H9 (cell line): Measurements from ENCODE around the gene ZFP92. TPM values are rescaled to one million over a fixed set of nuclear protein-coding genes. Genes with fewer than 3 reads are reported as not detected.

Experiments
- DNase-seq: peaks from one replicate; pipeline ENCODE4 v3.0.0-alpha.2; 2017
- H2AFZ ChIP-seq: one replicate; pipeline ENCODE4 v1.6.1; 2013; ENCODE audit warnings: mild to moderate bottlenecking, low read length, control low read depth, moderate library complexity
- H2AK5ac ChIP-seq: 2 replicates; pipeline ENCODE4 v1.6.1; 2013; ENCODE audit warnings: low read length, control low read depth, mixed read lengths; ENCODE audit not compliant: insufficient read length
- H2BK120ac ChIP-seq: one replicate; pipeline ENCODE4 v1.6.1; 2013; ENCODE audit warnings: low read depth, mild to moderate bottlenecking, low read length, control low read depth, inconsistent platforms; ENCODE audit not compliant: poor library complexity, severe bottlenecking
- H2BK12ac ChIP-seq: 2 replicates; pipeline ENCODE4 v1.6.1; 2013; ENCODE audit warnings: low read length, control low read depth, mixed read lengths, low read depth; ENCODE audit not compliant: insufficient read length
- H2BK15ac ChIP-seq: 2 replicates; pipeline ENCODE4 v1.6.1; 2013; ENCODE audit warnings: low read depth, low read length, control low read depth
- H2BK20ac ChIP-seq: one replicate; pipeline ENCODE4 v1.6.1; 2013; ENCODE audit warnings: low read depth, mild to moderate bottlenecking, low read length, control low read depth, inconsistent platforms; ENCODE audit not compliant: poor library complexity, severe bottlenecking
- H2BK5ac ChIP-seq: 2 replicates; pipeline ENCODE4 v1.6.1; 2013; ENCODE audit warnings: low read length, control low read depth, mixed read lengths; ENCODE audit not compliant: insufficient read length
- H3K14ac ChIP-seq: 2 replicates; pipeline ENCODE4 v1.6.1; 2013; ENCODE audit warnings: low read length, control low read depth; ENCODE audit not compliant: insufficient read depth
- H3K18ac ChIP-seq: 2 replicates; pipeline ENCODE4 v1.6.1; 2013; ENCODE audit warnings: low read depth, mild to moderate bottlenecking, mixed read lengths, low read length, control low read depth; ENCODE audit not compliant: insufficient read length
- H3K23ac ChIP-seq: 2 replicates; pipeline ENCODE4 v1.6.1; 2013; ENCODE audit warnings: low read length, control low read depth, mixed read lengths, low read depth; ENCODE audit not compliant: insufficient read length
- H3K23me2 ChIP-seq: 2 replicates; pipeline ENCODE4 v1.6.1; 2013; ENCODE audit warnings: low read depth, mild to moderate bottlenecking, mixed read lengths, low read length, control low read depth; ENCODE audit not compliant: insufficient read length, poor library complexity, severe bottlenecking
- H3K27ac ChIP-seq: 2 replicates; pipeline ENCODE4 v1.5.1; 2013; ENCODE audit warnings: low read length, control low read depth, mixed read lengths, low read depth; ENCODE audit not compliant: insufficient read length
- H3K27me3 ChIP-seq: 2 replicates; pipeline ENCODE4 v1.6.1; 2013; ENCODE audit warnings: low read length, control low read depth, inconsistent platforms; ENCODE audit not compliant: insufficient read depth
- H3K4ac ChIP-seq: 2 replicates; pipeline ENCODE4 v1.6.1; 2013; ENCODE audit warnings: low read depth, mild to moderate bottlenecking, control low read depth, inconsistent platforms, low read length, moderate library complexity
- H3K4me1 ChIP-seq: 2 replicates; pipeline ENCODE4 v1.6.1; 2013; ENCODE audit warnings: low read length, control low read depth, inconsistent platforms; ENCODE audit not compliant: insufficient read depth
- H3K4me2 ChIP-seq: 2 replicates; pipeline ENCODE4 v1.6.1; 2013; ENCODE audit warnings: low read length, control low read depth, mixed read lengths; ENCODE audit not compliant: insufficient read length, insufficient read depth
- H3K56ac ChIP-seq: 2 replicates; pipeline ENCODE4 v1.6.1; 2013; ENCODE audit warnings: low read depth, mild to moderate bottlenecking, mixed read lengths, low read length, control low read depth; ENCODE audit not compliant: insufficient read length
- H3K79me1 ChIP-seq: 2 replicates; pipeline ENCODE4 v1.6.1; 2013; ENCODE audit warnings: low read depth, mild to moderate bottlenecking, moderate library complexity, low read length, control low read depth, inconsistent platforms; ENCODE audit not compliant: insufficient read depth, poor library complexity, severe bottlenecking
- H3K79me2 ChIP-seq: 2 replicates; pipeline ENCODE4 v1.6.1; 2013; ENCODE audit warnings: low read length, control low read depth, inconsistent platforms; ENCODE audit not compliant: insufficient read depth
- H3K9ac ChIP-seq: 2 replicates; pipeline ENCODE4 v1.6.1; 2013; ENCODE audit warnings: low read length, control low read depth, mixed read lengths; ENCODE audit not compliant: insufficient read length; ENCODE audit errors: extremely low read depth
- H3K9me3 ChIP-seq: one replicate; pipeline ENCODE4 v1.6.1; 2013; ENCODE audit warnings: low read depth, low read length, inconsistent platforms; ENCODE audit not compliant: control insufficient read depth
- H3T11ph ChIP-seq: one replicate; pipeline ENCODE4 v1.6.1; 2013; ENCODE audit warnings: mild to moderate bottlenecking, low read length, control low read depth, inconsistent platforms
- H4K20me1 ChIP-seq: one replicate; pipeline ENCODE4 v1.6.1; 2013; ENCODE audit not compliant: control insufficient read depth, insufficient read length, insufficient read depth
- H4K5ac ChIP-seq: 2 replicates; pipeline ENCODE4 v1.6.1; 2013; ENCODE audit warnings: low read depth, mild to moderate bottlenecking, mixed read lengths, low read length, control low read depth; ENCODE audit not compliant: insufficient read length
- H4K8ac ChIP-seq: replicated peaks from 2 replicates; pipeline ENCODE4 v1.6.1; 2013; ENCODE audit warnings: low read length, control low read depth, mixed read lengths, low read depth; ENCODE audit not compliant: insufficient read length
- H4K91ac ChIP-seq: 2 replicates; pipeline ENCODE4 v1.6.1; 2013; ENCODE audit warnings: low read depth, mild to moderate bottlenecking, moderate library complexity, mixed read lengths, low read length, control low read depth; ENCODE audit not compliant: insufficient read length
- H3K27ac Mint-ChIP-seq, 3 experiments: 2 replicates in 2 of 3; 3 replicates in 1 of 3; pipeline ENCODE4 v1.8.0; 2020 to 2021; ENCODE audit warnings: mixed read lengths in 3 of 3, mild to moderate bottlenecking in 1 of 3, moderate library complexity in 1 of 3
- H3K27me3 Mint-ChIP-seq: 2 replicates; pipeline ENCODE4 v1.8.0; 2021; ENCODE audit warnings: low read depth, mild to moderate bottlenecking, moderate library complexity, mixed read lengths
- H3K36me3 Mint-ChIP-seq, 3 experiments: 2 replicates in 2 of 3; 3 replicates in 1 of 3; pipeline ENCODE4 v1.8.0; 2020 to 2021; ENCODE audit warnings: low read depth in 3 of 3, mixed read lengths in 3 of 3; ENCODE audit not compliant: insufficient read depth in 1 of 3
- H3K4me1 Mint-ChIP-seq, 2 experiments: 2 replicates each; pipeline ENCODE4 v1.8.0; 2020; ENCODE audit warnings: mixed read lengths in 2 of 2
- H3K4me3 Mint-ChIP-seq, 2 experiments: 2 replicates in 1 of 2; 3 replicates in 1 of 2; pipeline ENCODE4 v1.8.0; 2020 to 2021; ENCODE audit warnings: mild to moderate bottlenecking in 2 of 2, mixed read lengths in 2 of 2, moderate library complexity in 1 of 2
- H3K9me3 Mint-ChIP-seq, 2 experiments: 2 replicates in 1 of 2; 3 replicates in 1 of 2; pipeline ENCODE4 v1.8.0; 2020; ENCODE audit warnings: mild to moderate bottlenecking in 2 of 2, mixed read lengths in 2 of 2, moderate library complexity in 1 of 2
- CTCF ChIP-seq: fragments of 200-600 bp; sonication (generic); conservative IDR thresholded peaks from 3 replicates; pipeline ENCODE4 v1.8.0; 2021; ENCODE audit warnings: antibody characterized with exemption, mild to moderate bottlenecking
- WGBS: extraction: QIAGEN DNeasy Blood & Tissue Kit; methylation state at CpG from one replicate; pipeline ENCODE4 v1.1.7; 2013; ENCODE audit warnings: missing lambda C conversion rate, low lambda C conversion rate, mixed read lengths; ENCODE audit not compliant: insufficient read length; ENCODE audit errors: extremely low coverage; 5-methylcytosine and 5-hydroxymethylcytosine counted together
- total RNA-seq: library from RNA; stranded (reverse); gene quantifications from 2 replicates; pipeline ENCODE4 v1.2.1, GENCODE V29; 2021

ZFP92 gene
- total RNA-seq, 1 experiment from 2014 or later = 0.68 TPM

- H3K4me1 Mint-ChIP-seq = no peaks in the 10 kb centered on the region
- Histone ChIP-seq H4K8ac (no peak overlapping the region), H3K14ac (no peak overlapping the region), H4K20me1 (no peaks in the 10 kb centered on the region), H3K9ac (no peak overlapping the region), H3K23ac (no peak overlapping the region), H3K4ac (no peak overlapping the region), H2AFZ (no peak overlapping the region), H2BK12ac (no peak overlapping the region), H3T11ph (no peak overlapping the region), H2BK20ac (no peak overlapping the region), H3K4me2 (no peak overlapping the region), H4K91ac (no peak overlapping the region), H3K18ac (no peak overlapping the region), H3K9me3 (peaks cover 42% of the 10 kb centered on the region), H3K79me1 (no peaks in the 10 kb centered on the region), H3K79me2 (no peaks in the 10 kb centered on the region), H2BK5ac (no peak overlapping the region), H3K56ac (no peak overlapping the region), H2AK5ac (no peak overlapping the region), H3K27ac (no peak overlapping the region), H3K23me2 (no peaks in the 10 kb centered on the region), H4K5ac (no peak overlapping the region), H2BK15ac (no peak overlapping the region), H3K4me1 (no peaks in the 10 kb centered on the region), H2BK120ac (no peak overlapping the region), H3K27me3 (no peaks in the 10 kb centered on the region)
- H3K4me3 Mint-ChIP-seq = no peak overlapping the region
- DNase-seq = no peak
- TF ChIP-seq CTCF = no peak
- H3K27ac Mint-ChIP-seq = no peak overlapping the region
- H3K27me3 Mint-ChIP-seq = no peaks in the 10 kb centered on the region
- peaks cover 32 to 64% (median 40%) of the 10 kb centered on the region in 3 experiments for H3K36me3 Mint-ChIP-seq
- H3K9me3 Mint-ChIP-seq = peaks cover 72 to 84% of the 10 kb centered on the region in 2 experiments
- no CpG with 5 or more reads among the region's 18 CpGs for WGBS
Measured at GRCh38 chrX:153457136-153457825, 46.0 kb downstream of the ZFP92 start.
